HG03354 (cell line): ENCODE data around the gene ASCL5.

Source experiments
- ATAC-seq: cut with Tn5 transposase; IDR thresholded peaks from one replicate; pipeline ENCODE4 v1.9.1; 2021; ENCODE audit warnings: mild to moderate bottlenecking; ENCODE audit not compliant: unreplicated experiment, poor library complexity, severe bottlenecking

ASCL5 gene

DNA sequence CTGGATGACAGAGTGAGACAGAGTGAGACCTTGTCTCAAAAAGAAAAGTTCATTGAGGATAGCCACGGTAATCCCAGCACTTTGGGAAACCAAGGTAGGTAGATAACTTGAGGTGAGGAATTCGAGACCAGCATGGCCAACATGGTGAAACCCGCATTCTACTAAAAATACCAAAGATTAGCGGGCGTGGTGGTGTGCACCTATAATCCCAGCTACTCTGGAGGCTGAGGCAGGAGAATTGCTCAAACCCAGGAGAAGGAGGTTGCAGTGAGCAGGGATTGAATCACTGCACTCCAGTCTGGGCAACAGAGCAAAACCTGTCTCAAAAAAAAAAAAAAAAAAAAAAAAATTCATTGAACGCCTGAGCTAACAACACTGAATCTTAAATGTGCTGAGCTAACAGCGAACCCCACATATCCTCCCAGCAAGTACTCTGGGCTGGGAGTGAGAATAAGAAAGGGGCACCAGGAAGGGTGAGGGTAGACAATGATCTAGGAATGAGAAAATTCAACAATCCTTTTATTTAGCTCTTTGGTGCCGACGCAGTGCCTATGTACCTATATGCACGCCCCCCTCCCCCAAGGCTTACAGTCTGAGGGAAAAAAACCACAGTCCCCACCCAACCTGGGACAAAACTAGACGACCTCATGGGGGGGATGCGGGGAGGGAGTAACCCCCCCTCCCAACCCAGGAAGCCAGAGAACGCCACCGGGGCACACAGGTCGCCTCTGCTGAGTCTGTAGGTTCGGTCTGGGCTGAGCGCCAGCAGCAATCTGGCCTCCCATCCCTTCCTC, 13.3 kb downstream of the ASCL5 start:
- ATAC-seq = no peak

GRCh38 chr1:201112926-201113325, 14.1 kb downstream of the ASCL5 start:
- ATAC-seq = no peak

DNA sequence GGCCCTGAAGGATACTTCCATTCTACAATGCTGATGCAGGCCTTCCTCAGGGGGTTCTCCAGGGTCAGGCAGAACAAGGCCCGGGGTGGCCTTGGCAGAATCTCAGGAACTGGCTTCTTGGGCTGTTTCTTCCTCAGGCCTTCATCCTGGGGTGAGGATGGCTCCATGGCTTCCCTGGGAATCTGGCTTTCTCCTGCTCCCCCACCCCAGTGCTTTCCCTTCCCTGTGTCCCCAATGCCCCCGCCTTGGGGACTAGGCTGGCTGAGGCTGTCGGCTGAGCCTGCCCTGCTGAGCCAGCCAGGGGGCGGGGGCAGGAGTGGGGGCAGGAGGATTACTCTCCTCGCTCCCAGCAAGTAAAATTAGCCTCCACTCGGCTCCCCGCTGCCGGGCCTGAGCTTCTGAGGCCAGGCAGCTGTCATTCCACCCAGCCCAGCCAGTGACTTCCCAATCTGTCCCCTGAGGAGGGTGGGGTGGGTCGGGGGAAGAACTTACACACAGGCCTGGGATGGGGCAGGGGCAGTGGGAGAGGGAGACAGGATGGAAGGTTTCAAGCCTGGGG, 14.7 kb downstream of the ASCL5 start, which contains the start of gene CACNA1S:
Gene CACNA1S, minus strand, starts transcription at position 254 of the 559 bp plus-strand sequence. Its CDS starts 87 bp downstream, at position 167.
- no peak for ATAC-seq

DNA sequence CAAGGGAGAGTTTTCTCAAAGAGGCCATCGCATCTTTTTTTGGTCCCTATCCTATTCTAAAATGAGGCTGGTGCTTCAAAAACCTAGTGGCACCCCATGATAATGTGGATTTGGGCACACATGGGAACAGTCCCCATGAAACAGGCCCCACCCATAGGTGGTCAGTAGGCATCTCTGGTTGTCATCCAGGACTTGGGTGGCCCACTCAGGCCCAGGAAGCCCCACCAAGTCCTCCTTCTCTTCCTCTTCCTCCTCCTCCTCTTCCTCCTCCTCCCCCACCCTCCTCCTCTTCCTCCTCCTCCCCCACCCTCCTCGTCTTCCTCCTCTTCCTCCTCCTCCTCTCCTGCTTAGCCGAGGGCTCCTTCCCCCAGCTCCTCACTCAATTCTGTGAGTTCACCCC, 15.3 kb downstream of the ASCL5 start:
- no peak for ATAC-seq

DNA sequence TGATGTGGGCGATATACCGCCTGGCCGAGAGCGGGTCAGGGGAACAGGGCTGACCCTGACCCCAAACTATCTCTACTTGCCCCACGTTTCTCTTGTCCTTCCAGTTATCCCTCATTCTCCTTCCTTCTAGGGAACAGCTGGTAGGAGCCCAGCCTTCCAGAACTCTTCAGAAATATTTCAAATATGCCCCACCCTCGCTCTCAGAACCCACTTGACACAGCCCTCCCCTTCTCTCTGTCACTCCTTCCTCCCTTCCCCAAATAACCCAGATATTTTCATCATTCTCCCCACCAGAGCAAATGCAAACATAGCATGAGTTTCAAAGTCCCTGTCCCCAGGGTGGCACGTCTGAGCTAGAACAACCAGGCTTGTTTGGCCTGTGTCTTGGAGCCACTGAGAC, 15.8 kb downstream of the ASCL5 start:
- ATAC-seq = no peak

DNA sequence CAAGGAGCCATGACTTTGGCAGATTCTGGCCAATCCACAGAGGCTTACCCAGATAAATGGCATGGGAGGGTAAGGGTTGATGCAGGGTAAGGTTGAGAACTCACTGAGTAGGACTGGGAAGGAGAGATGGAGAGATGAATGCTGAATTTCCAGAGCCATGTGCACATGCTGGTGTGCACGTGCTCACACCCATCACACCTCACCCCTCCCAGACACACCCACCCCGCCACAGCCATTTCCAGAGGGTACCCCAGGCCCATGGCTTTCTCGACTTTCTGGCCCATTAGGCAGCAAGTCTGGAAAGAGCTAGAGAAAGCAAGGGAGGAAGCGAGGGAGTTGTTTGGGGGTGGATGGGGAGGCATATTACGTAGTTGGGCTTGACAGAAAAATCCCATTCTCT, 16.4 kb downstream of the ASCL5 start:
- ATAC-seq = no peak

DNA sequence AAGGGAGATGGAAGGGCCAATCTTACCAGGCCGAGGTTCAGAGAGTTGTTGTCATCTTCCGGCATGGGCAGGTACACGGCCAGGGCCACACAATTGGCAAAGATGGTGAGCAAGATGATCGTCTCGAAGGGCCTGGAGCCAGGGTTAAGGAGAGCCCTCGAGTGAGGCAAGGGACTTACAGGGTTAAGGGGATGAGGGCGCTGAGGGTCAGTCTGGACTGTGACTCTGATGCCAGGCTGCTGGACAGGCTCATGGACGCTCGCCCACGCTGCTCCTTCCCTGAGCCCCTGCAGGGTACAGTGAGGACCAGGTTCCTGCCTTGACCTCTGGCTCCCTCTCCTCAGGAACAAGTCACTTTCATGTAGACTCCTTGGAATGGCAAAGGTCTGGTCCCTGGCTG, 16.8 kb downstream of the ASCL5 start:
- ATAC-seq = no peak

- ATAC-seq = no peak
Observed at GRCh38 chr1:201109651-201110050, 17.3 kb downstream of the ASCL5 start.

DNA sequence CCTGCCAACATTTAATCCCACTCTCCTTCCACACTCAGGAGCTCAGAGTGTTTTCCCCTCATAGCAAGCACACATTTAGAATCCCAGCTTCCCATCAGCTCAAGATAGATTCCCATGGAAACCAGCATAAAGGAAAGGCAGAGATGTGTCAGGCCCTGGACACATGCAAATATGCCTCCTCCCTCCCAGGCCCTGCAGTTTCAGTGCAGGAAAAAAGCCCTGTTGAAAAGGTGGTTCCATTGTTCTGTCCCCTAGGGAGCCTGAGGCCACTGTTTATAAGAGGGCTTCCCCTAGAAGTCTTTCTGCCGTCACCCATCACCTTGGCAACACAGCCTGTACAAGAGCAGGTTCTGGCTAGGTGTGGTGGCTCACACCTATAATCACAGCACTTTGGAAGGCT, 18.4 kb downstream of the ASCL5 start:
- ATAC-seq = no peak

DNA sequence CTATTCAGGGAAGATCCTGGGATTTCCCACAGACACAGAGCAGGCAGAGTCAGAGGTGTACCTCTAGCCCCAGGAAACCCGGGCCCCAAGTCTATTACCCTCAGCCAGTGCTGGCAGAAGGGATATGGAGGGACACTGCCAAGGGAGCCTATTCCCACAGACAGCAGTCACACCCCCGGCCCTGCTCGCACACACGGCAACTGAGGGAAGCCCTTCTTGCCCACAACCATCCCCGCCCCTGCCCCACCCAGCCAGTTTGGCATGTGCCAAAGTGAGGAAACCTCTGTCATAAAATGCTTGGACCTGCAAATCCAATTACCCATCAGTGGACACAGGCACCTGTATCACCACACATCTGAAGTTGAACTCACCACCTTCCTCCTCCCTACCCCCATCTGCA, 21.3 kb downstream of the ASCL5 start:
- no peak for ATAC-seq

DNA sequence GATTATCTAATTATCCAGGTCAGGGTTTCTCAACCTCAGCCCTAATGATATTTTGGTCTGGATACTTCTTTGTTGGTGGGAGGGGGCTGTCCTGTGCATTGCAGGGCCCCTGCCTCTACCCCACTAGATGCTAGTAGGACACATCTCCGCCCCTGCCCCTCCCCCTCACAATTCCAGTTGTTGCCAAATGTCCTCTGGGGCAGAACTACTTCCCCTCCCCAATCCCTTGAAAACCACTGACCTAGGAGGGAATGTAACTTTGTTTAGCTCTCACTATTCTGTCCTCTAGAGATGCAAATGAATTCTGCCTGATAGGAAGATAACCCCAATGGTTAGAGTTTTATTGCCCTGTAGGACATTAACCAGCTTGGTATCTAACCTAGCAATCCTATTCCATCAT, 22.8 kb downstream of the ASCL5 start:
- no peak for ATAC-seq

DNA sequence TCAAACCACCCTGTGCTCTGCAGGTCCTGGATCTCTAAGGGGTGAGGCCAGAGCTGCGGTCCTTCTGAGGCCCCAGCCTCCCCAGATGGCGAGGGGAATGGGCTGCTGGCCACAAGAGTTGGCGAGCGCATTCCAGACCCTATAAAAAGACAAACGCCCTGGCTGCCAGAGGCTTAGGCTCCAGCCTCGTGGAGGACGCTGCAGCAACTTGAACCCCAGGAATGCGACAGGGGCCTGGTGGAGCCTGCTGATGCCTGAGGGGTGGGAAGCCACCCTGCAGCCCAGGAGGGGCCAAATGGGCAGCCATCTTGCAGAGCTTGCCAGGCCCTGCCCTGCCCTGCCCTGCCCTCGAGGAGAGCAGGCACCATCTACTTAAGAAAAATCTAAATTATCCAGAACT, 23.3 kb downstream of the ASCL5 start:
- ATAC-seq = no peak

DNA sequence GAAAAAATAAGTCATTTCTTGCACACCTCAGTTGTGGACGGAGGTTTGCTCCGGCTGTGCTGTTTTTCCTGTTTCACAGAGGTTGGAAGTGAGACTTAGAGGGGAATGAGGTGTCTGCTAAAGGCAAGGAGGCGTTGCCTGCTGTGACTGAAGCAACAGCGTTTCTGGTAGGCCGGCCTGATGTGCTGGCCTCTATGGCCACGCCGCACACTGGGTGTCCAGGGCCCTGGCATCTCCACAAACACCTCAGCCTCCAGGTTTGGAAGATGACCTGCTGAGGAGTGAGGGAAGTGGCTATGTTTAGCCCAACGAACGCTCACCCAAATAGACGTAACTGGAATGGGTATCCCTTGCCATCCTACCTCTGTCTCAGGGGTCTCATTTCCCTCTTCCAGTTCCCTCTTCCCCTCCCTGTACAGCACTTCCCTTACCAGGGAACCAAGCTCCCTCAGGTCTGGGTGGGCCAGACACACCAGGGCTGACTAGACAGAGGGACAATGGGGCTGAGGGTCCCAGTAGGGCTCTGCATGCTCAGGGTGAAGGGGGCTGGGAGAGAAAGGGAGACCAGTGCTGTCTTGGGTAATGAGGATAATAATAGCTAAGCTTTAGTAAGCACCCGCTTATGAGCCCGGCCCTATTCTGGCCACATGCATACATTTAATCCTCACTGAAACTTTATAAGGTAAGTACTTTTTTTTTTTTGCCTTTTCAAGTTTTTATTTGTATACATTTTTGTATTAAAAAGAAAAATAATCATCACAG, 26.6 kb downstream of the ASCL5 start:
- ATAC-seq = no peak

DNA sequence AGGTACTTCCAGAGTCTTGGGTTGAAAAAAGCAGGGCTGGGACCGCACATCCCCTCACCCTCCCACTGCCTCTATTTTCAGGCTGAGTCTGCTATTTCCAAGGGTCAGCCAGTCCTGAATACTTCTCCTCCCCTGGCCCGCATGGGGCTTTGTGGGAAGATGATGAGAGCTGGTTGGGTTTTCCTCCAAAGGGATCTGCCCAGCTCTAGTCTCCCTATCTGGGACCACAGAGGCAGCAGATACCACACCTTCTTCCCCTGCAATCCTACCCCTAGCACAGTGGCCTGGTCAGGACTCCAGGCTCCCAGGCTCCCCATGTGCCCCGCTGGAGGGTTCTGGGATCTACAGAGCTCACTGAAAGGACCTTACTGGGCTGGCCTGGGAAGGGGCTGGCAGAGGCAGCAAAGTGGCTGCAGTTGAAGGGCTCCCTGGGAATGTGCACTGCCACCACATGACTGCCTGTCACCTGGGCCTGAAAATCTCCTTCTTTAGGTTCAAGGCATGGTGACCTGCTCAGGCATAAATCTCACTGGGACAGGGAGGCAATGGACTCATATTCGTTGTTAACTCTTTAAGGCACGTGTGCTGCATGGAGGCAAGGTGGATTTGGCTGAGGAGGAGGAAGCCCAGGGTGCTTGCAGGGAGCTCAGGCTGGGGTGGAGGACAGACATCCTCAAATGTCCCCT, 27.8 kb downstream of the ASCL5 start:
- ATAC-seq = no peak

DNA sequence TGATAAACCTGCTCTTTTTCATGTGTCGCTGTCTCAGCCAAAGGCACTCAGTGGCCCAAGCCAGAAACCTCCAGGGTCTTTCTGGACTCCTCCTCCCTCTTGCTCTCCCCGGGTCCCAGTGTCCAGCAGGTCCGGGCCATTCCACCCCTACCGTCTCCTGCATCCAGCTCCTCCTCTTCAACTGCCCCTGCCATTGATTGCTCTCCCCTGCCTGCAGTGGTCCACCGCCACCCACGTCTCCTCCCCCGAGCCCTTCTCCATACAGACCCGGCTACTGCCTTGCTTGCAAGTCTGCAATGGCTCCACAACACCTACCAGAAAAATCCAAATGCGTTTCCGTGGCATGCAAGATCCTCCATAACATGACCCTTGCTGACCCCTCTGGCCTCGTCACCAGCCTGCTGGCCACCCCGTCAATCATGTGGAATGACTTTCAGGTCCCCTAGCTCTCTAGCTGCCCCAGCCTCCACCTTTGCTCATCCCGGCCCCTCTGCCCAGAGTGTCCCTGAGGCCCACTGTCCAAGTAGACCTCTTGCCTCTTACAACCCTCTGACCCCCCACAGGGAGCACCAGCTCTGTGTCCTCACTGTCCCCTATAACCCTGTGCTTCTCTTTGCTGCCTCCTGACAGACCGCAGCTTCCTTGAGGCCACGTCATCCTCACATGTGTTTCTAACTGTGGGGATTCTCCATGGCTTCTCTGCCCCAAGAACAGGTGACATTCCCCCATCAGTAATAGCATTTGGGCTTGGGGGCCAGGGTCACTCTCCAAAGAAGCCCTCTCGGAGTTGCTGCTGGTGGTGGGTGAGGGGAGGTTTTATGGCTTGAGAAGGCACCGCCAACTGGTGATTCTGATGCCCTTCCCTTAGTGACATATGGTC, 29.8 kb downstream of the ASCL5 start:
- ATAC-seq = no peak

DNA sequence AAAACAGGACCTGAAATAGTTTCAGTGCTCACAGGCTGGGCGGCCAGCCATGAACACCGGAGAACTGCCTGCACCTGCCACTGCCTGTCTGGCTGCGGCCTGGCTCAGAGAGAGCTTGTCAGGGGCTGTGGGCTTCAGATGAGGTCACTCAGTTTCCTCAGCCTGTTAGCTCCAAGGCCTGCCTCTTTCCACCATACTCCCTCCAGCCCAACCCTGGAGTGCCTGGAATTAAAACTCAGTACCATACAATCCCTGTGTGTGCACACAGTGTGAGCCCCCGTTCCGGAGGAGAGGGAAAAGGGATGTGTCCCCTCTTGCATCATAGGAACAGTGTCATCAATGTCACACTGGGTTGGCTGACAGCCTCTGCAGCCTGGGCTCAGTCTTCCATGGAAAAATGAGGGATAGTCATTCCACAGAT, 30.9 kb downstream of the ASCL5 start:
- no peak for ATAC-seq

- ATAC-seq = no peak
Observed at GRCh38 chr1:201095581-201095980, 31.4 kb downstream of the ASCL5 start.

DNA sequence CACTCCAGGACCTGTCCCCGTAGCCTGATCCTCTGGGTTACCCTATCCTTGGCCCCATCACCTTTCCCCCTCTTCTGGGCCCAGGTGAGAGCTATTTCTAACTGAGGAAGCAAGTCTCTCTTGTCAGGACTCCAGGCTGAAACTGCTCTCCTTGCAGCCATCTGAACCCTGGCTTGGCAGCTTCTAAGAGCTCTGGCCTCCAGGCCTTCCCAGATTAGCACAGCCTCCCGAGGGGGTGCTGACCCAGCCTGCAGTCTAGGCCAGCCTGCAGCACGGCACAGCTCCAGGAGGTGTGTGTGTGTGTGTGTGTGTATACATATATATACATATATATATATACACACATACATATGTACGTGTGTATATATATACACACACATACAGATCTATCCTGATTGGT, 32.2 kb downstream of the ASCL5 start:
- no peak for ATAC-seq

DNA sequence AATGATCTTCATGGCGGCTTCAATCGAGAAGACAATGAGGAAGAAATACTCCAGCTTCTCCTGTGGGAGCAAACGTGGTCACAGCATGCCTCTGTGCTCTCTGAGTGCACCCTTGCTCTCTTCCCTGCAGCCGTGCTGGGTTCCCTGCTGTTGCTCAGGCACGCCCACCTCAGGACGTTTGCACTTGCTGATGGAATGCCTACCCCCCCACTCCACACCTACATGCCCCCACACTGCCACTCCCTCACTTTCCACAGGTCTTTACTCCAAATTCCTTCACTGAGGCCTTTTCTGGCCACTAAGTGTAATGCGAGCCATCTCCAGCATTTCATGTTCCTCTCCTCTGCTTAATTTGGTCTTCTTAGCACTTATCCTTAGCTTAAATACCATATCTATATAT, 33.0 kb downstream of the ASCL5 start:
- no peak for ATAC-seq
